NCI-H1930 (cell line): ENCODE data around the gene MYD88.

Source experiments
- DNase-seq, 2 experiments: peaks; one replicate each; lab custom pipeline; 2025; lab: John Stamatoyannopoulos, UW

The MYD88 gene

GRCh38 chr3:38165722-38166387 is 27.4 kb downstream of the MYD88 start:
- no peak for DNase-seq

GRCh38 chr3:38167591-38167990 is 29.1 kb downstream of the MYD88 start:
- no peak for DNase-seq

GRCh38 chr3:38168151-38169026 is 29.9 kb downstream of the MYD88 start:
- DNase-seq: no peak

GRCh38 chr3:38169027-38169317 is 30.5 kb downstream of the MYD88 start:
- DNase-seq: no peak

GRCh38 chr3:38170722-38171121 is 32.3 kb downstream of the MYD88 start:
- DNase-seq: no peak

- no peak for DNase-seq
Measured at GRCh38 chr3:38171622-38172021, 33.2 kb downstream of the MYD88 start.

GRCh38 chr3:38173834-38174418 is 35.5 kb downstream of the MYD88 start:
- DNase-seq: no peak

- no peak for DNase-seq
Measured at GRCh38 chr3:38177181-38177580, 38.7 kb downstream of the MYD88 start.

- no peak for DNase-seq
Measured at GRCh38 chr3:38186781-38187180, 48.3 kb downstream of the MYD88 start.

GRCh38 chr3:38190481-38190881 is 52.0 kb downstream of the MYD88 start:
- DNase-seq: no peak
